Measurements from ENCODE around the gene PTPN7.

Gene PTPN7

DNA sequence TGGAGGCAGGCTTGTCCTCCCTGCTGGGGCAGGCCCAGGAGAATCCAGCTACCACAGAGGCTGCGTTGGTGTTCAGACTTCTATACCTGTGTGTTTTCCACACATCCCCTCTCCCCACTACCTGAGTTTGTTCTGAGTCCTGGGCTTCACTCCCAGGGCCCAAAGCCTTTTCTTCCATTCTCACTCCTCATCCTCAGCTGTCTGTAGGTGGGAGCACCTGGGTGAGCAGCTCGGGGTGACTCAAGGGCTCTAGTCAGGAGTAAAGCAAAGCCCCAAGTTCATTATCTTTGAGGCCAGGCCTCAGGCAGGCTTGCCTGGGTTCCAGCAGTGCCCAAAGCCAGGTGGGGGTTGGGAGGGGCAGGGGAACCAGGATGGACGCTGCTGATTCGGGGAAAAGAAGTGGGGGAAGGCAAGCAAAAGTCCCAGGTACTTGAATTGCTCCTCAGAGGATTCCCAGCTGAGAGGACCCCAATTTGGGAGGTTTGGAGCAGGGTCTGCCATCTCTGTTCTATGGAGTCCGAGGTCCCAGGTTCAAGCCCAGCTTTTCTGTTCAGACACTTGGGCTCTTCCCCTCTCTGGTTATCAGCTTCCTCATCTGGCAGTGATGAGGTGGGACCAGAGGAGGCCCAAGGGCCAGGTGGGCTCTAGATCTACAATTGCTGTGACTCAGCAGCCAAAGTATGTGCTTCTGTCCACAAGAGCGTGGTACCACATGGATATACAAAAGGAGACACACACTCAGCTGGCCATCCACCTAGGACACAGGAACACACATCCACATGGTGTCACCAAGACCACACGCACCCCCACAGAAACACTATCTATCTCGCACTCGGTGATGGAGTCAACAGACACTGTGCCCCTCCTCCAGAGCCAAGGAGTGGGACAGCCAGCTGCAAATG is 5.8 kb upstream of the PTPN7 start:
- no peak for FAIRE-seq

DNA sequence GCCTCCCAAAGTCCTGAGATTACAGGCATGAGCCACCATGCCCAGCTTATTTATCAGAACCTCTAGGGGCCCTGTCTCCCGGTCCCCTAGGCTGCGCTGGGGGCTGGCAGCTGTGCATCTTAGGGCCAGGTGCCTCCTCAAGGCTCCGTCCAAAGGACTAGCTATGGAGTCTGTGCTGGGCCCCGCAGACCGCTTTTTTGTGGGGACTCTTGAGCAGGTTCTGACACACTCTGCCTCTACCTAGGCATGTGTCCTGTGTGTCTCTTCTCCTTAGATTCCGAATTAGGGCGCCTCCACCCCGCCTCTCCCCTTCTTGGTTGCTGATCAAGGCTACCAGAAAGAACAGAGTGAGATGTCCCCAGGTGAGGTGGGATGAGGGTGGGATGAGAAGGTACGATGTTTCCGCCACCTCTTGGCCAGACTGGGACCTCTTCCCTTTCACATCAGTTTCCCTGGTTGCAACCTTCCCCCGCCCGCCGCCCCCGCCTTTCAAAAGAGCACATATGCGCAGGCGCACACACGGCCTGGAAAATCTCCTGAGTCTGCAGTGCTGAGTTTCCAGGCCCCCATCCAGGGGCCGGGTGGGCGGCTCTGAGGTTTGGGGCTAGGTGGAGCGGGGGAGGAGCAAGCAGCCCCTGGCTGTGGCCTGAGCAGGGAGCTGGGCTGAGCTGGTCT is 5.0 kb upstream of the PTPN7 start:
- FAIRE-seq = no peak

- FAIRE-seq = no peak
Measured at GRCh38 chr1:202164271-202165037, 4.1 kb upstream of the PTPN7 start.

GRCh38 chr1:202163281-202164270 is 3.2 kb upstream of the PTPN7 start:
- no peak for FAIRE-seq

DNA sequence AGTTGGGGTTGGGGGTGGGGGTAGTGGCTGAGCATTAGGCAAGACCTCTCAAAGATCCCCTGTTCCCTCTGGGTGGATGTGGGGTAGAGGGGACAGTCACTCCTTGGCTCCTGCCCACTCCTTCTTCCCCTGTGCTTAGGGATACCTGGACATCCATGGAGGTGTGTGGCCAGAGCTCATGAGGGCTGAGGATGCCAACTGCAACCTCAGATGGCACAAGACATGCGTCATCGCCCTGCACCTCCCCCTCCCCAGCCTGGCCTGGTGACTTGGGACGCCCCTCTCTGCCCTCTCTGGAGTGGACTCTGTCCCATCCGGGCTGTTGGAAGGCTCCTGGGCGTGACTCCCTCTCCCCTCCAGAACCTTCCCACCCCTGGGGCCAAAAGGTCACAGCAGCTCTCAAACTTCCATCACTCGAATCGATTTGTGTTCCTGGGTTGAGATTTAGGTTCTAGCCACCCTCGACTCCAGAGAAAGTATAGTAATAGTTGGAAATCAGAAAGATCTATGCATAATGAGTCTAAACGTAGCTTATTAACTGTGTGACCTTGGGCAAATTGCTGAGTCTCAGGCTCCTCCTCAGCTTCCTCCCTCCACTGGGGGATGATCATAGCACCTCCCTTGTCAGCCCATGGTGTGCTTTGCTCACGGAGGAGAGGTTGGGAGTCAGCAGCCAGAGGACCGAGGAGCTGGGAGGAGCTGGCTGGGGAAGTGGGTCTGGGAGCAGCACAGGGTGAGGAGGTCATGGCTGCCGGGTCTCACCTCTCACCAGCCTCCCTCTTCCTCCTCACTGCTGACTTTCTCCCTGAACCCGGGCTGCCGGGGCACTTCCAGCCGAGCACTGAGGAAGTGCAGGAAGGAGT is 2.2 kb upstream of the PTPN7 start:
- no peak for FAIRE-seq

- FAIRE-seq = no peak
Measured at GRCh38 chr1:202162047-202162417, 1.6 kb upstream of the PTPN7 start.

DNA sequence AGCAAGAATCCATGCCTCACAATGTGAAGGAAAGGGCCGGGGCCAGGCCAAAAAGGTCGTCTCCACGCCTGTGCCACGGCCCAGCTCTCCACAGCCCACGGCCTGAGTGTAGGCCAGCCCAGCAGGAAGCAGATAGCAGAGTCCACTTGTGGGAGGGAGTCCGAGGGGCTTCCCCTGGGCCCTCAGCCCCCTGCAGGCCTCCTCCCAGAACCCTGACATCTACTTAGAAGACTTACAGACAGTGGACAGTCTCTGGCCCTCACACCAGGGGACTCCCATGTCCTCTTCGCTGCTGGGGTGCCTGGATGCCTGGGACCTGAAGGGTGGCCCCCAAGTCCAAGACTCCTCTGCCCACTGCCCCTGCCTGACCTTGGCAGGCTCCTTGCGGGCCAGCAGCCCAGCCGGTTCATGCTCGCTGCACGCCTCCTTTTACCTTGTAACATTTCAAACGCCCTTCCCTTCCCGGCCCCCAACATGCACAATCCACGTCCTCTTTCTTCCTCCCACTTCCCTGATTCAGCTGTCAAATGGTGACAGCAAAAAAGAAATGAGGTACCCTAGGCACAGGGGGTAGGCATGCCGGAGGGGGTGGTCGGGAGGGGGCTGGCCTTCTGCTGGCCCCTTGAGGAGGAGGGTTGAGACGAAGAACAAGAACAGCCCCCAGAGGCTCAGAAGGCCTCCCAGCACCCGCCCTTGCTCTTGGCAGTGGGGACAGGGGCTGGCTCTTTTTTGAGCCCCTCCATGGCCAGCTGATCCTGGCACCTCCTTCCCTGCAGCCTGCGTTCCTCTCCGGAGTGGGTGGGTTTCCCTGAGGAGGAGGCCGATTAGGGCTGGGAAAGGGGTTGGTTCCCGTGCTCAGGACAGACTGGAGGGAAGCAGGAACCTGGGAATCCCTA is 997 bp upstream of the PTPN7 start:
- FAIRE-seq = no peak

- no peak for FAIRE-seq
Measured at GRCh38 chr1:202159534-202160371, 649 bp downstream of the PTPN7 start.

DNA sequence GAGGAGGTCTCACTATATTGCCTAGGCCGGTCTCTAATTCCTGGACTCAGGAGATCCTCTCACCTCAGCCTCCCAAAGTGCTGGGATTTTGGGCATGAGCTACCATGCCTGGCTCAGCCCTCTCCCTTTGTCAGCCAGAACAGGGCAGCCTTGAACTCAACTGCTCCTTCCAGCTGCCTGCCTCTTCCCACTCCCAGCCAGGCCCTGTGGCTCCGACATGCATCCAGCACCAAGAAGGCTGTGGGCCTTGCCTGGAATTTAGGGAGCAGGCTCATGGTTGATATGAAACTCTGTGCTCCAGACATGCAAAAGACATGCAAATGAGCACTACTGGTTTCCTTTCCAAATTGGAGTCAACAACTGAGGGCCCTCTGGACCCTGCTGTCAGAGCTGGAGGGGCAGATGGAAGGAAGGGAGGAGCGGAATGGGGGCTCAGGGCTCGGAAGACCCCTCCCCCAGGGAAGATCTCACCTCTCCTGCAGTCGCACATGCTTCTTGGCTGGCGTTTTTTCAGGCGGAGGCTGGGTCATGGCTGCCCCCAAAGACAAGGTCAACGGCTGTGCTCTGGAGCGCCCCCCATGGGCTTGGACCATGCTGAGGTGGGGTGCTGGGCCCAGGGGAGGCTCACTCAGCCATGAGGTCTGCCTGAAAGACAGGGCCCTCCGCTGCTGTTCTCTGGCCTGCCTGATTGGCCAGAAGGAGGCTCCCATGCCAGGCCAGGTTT is 1.4 kb downstream of the PTPN7 start:
- FAIRE-seq = no peak

GRCh38 chr1:202157945-202158344 is 2.5 kb downstream of the PTPN7 start:
- no peak for FAIRE-seq

- no peak for FAIRE-seq
Measured at GRCh38 chr1:202156590-202156989, 3.8 kb downstream of the PTPN7 start.

- FAIRE-seq = no peak
Measured at GRCh38 chr1:202155478-202156021, 4.9 kb downstream of the PTPN7 start.

DNA sequence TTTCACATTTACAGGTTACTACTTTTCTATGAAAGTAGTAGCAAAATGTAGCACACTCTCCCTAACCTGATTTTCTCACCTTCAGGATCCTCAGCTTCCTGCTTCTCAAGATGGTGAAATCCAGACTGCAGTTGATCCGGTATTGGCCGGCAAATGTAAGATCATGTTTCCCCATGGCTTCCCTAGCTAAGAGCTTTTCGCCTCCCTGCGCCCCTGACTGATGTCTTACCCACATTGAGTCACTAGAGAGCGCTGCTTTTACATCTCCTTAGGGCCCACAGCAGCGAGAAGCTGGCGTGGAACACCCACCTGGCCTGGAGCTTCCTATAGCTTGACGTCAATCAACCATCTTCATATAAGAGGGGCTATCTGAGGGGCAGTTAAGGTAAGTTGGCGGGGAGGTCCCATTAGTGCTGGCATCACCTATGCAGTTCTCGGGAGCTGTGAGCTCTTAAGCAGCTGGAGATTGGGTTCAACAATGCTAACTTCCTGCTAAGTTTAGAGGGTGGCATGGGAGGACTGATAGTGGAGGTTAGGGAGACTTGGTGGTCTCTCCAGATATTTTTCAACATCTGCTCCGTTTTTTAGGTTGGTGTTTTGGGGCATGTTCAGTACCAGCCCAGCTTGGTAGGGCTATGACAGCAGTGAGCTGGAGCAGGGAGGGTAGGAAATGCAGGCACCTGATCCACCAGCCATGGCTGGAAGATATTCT is 5.5 kb downstream of the PTPN7 start:
- peak; percentile 62 for FAIRE-seq

GRCh38 chr1:202154148-202154765 is 6.1 kb downstream of the PTPN7 start:
- no peak for FAIRE-seq

DNA sequence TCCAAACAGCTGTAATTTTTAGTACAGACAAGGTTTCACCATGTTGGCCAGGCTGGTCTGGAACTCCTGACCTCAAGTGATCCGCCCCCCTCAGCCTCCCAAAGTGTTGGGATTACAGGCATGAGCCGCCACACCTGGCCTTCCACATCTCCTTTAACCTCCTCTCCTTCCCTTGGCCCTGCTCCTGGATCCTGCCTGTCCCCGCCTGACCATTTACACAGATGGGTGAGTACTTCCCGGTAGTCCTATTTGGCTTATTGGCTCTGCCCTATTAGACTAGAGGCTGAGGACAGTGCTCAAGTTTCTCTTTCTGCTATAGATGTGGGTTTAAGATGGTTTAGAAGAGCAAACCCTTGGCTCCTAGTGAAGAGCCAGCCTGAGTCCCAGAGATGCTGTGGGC is 7.1 kb downstream of the PTPN7 start:
- no peak for FAIRE-seq

GRCh38 chr1:202152399-202152798 is 8.0 kb downstream of the PTPN7 start:
- no peak for FAIRE-seq

- no peak for FAIRE-seq
Measured at GRCh38 chr1:202151045-202151444, 9.4 kb downstream of the PTPN7 start.

Measured in TTC549 (cell line).